ENCODE measurements around the gene GLI2. TPM values are rescaled to one million over a fixed set of nuclear protein-coding genes. Genes with fewer than 3 reads are reported as not detected.

GLI2 gene
- polyA plus RNA-seq, 1 experiment = 8.1 TPM

DNA sequence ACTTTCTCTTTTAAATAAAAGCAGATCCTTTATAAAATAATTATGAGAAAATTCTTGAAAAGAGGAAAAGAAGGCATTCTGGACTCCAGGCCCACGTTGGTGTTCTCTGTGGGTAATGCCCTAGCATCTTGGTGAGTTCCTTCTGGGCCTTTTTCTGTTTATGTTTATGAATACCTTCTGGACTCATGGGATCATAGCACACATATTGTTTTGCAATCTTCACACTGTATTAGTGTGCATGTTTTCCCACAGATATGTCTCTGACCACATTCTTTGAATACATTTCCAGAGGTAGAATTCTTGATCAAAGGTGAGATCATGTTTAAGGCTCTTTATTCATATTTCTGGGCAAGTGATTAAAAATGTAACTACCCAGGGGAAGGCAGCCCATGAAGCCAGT, 15.9 kb downstream of the GLI2 start:
- H3K27me3 ChIP-seq (ENCODE audit: control insufficient read depth, insufficient read depth, low read length) = no peaks in the 10 kb centered on the region
- no peak overlapping the region for H3K4me3 ChIP-seq (ENCODE audit: low read depth, low read length)
- ChIA-PET CTCF (no interaction called here), POLR2A (no interaction called here)
- TF ChIP-seq, protein P1, sequence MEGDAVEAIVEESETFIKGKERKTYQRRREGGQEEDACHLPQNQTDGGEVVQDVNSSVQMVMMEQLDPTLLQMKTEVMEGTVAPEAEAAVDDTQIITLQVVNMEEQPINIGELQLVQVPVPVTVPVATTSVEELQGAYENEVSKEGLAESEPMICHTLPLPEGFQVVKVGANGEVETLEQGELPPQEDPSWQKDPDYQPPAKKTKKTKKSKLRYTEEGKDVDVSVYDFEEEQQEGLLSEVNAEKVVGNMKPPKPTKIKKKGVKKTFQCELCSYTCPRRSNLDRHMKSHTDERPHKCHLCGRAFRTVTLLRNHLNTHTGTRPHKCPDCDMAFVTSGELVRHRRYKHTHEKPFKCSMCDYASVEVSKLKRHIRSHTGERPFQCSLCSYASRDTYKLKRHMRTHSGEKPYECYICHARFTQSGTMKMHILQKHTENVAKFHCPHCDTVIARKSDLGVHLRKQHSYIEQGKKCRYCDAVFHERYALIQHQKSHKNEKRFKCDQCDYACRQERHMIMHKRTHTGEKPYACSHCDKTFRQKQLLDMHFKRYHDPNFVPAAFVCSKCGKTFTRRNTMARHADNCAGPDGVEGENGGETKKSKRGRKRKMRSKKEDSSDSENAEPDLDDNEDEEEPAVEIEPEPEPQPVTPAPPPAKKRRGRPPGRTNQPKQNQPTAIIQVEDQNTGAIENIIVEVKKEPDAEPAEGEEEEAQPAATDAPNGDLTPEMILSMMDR (IDR thresholded peaks at IDR 0.05; ENCODE audit: insufficient read depth, low read depth, low read length) = no peak
- H3K36me3 ChIP-seq (ENCODE audit: control insufficient read depth, insufficient read depth, low read length) = no peaks in the 10 kb centered on the region
- no peak for DNase-seq (ENCODE audit: low read depth)

DNA sequence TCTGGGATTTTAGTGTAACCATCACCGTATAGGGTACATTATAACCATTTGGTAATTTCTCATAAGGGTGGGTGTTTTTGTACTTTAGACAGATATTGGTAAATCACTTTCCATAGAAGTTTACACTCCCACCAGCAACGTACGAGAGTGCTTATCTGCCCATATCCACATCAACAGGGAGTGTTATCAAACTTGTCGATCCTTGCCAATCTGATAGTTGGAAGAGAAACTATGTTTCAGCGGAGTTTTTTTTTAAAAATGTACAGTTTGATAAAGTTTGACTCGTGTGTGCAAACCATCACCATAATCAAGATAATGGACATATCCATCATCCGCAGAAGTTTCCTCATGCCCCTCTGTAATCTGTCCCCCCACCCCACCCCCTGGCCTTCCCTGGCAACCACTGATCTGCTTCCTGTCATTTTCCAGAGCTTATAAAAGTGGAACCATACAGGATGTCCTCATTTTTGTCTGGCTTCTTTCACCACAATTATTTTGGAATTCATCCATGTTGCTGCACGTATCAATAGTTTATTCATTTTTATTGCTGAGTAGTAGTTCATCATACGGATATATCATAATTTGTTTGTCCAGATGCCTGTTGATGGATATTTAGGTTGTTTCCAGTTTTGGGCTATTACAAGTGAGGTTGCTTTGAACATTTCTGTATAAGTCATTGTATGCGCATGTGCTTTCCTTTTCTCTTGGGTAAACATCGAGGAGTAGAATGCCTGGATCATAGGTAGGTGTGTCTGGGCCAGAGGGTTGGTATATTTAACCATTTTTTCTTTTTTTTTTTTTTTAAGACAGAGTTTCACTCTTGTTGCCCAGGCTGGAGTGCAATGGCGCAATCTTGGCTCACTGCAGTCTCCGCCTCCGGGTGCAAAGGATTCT, 18.6 kb downstream of the GLI2 start:
- ChIA-PET CTCF (interaction anchor here (1.8 kb wide), 1 partner anchor 19 kb away, joined by 4 read pairs; no protein-coding TSS in a partner anchor), POLR2A (no interaction called here)
- H3K4me3 ChIP-seq (ENCODE audit: low read depth, low read length) = no peak overlapping the region
- no peak for DNase-seq (ENCODE audit: low read depth)
- H3K27me3 ChIP-seq (ENCODE audit: control insufficient read depth, insufficient read depth, low read length) = no peaks in the 10 kb centered on the region
- no peaks in the 10 kb centered on the region for H3K36me3 ChIP-seq (ENCODE audit: control insufficient read depth, insufficient read depth, low read length)
- TF ChIP-seq, protein P1 (IDR thresholded peaks at IDR 0.05; ENCODE audit: insufficient read depth, low read depth, low read length) = no peak

DNA sequence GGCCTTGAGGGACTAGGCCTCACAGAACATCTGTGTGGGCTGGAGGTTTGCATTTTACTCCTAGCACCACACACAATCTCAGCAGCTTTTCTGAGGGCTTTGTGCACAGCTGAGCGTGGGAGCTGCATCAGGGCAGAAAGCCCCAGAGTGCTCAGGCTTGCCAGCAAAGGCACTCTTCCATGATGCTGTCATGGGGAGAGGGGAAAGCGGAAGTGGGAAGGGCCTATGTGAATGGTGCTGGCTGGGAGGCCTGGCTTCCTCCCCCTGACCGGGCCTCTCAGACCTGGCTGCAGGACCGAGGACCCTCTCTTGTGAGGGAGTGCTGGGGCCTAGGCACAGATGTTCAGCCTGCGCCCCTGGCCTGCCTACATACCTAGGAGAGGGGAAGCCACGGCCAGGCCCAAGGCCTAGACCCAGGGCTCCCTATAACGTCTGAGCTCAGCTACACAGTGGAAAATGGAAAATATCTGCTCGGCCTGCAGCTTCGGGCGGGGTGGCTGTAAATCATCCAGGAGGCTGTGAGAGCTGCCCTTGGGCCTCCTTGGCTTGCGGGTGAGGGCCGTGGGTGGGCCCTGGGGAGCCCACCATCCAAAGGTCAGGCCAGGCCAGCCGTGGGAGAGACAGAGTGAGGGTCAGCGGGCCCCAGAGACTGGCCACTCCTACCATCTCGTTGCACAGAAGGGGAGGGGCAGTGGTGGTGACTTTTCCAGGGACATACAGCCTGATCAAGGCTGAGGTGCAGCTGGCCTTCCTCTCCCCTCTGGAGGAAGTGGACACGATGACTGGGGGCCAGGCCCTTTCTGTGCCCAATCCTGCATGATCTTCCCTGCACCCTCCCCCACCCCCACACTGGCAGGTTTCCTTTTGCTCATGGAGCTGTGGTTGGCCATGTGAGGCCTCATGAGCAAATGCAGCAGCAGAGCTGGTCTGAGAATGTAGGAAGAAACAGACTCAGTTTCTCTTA, 22.8 kb downstream of the GLI2 start:
- DNase-seq (ENCODE audit: low read depth) = no peak
- CTCF ChIA-PET = interaction anchor here (0.8 to 1.2 kb wide), 3 partner anchors 21 to 26 kb away, joined by 3 read pairs; no protein-coding TSS in a partner anchor
- TF ChIP-seq, protein P1 (IDR thresholded peaks at IDR 0.05; ENCODE audit: insufficient read depth, low read depth, low read length) = no peak
- H3K27me3 ChIP-seq (ENCODE audit: control insufficient read depth, insufficient read depth, low read length) = no peaks in the 10 kb centered on the region
- no peaks in the 10 kb centered on the region for H3K36me3 ChIP-seq (ENCODE audit: control insufficient read depth, insufficient read depth, low read length)
- H3K4me3 ChIP-seq (ENCODE audit: low read depth, low read length) = no peak overlapping the region
- POLR2A ChIA-PET = interaction anchor here (0.6 kb wide), 2 partner anchors 13 to 46 kb away, joined by 5 to 17 read pairs; no protein-coding TSS in a partner anchor

DNA sequence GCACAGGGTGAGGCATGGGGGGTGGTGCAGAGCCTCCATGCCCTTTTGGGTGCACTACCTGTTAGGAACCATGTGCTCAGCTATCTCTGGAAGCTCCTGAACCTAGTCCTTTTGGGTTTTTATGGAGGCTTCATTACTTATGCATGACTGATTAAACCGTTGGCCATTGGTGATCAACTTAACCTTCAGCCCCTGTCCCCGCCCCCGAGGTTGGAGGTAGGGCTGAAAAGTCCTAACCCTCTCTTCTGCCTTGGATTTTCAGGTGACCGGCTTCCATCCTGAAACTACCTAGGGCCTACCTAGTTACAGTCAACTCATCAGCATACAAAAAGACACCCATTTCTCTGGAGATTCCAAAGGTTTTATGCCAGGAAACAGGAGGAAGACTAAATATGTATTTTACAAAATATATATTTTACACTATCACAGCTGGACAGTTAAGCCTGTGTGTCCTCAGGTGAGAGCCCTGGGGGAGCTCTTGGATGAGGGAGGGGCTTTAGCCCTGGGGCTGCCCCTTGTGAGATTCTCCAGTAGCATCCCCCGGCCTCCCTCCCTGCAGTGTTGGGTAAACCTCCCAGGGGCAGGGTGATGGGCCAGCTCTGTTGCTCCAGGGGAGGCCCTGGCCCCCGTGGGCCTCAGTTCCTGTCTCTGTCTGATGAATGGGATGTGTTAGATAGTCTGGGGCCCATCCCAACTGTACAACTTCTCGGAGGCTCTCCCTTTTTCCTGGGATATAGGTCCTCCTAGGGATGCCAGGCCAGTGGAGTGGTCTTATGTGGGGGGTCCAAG, 24.1 kb downstream of the GLI2 start:
- POLR2A ChIA-PET = interaction anchor here (0.6 kb wide), 2 partner anchors 11 to 48 kb away, joined by 5 to 17 read pairs; no protein-coding TSS in a partner anchor
- CTCF ChIA-PET = no interaction called here
- H3K27me3 ChIP-seq (ENCODE audit: control insufficient read depth, insufficient read depth, low read length) = no peaks in the 10 kb centered on the region
- no peak overlapping the region for H3K4me3 ChIP-seq (ENCODE audit: low read depth, low read length)
- no peak for DNase-seq (ENCODE audit: low read depth)
- no peaks in the 10 kb centered on the region for H3K36me3 ChIP-seq (ENCODE audit: control insufficient read depth, insufficient read depth, low read length)
- TF ChIP-seq, protein P1 (IDR thresholded peaks at IDR 0.05; ENCODE audit: insufficient read depth, low read depth, low read length) = no peak

Data from BJ (cell line).